SU-DHL-6 (cell line): ENCODE measurements around the gene ANTXR1.

Experiments used
- H2AFZ ChIP-seq: fragments of 200-600 bp; sonication (generic); 2 replicates; pipeline ENCODE4 v1.6.1; 2014; ENCODE audit warnings: low read depth, mild to moderate bottlenecking, moderate library complexity, mixed read lengths, antibody characterized with exemption, low read length; ENCODE audit not compliant: severe bottlenecking
- H3F3A ChIP-seq: fragments of 200-600 bp; shearing (Covaris generic); 2 replicates; pipeline ENCODE4 v1.6.0; 2016; ENCODE audit warnings: antibody characterized with exemption, mild to moderate bottlenecking; ENCODE audit not compliant: insufficient read depth
- H3K27ac ChIP-seq: fragments of 200-600 bp; sonication (generic); 2 replicates; pipeline ENCODE4 v1.5.1; 2016; ENCODE audit warnings: low read depth, mild to moderate bottlenecking, low read length, moderate library complexity, mixed read lengths
- H3K27me3 ChIP-seq: fragments of 200-600 bp; sonication (generic), shearing (Covaris generic); 2 replicates; pipeline ENCODE4 v1.6.0; 2014; ENCODE audit warnings: mild to moderate bottlenecking, low read length
- H3K36me3 ChIP-seq: fragments of 200-600 bp; sonication (generic); 2 replicates; pipeline ENCODE4 v1.6.1; 2014; ENCODE audit warnings: mild to moderate bottlenecking, low read length, mixed read lengths
- H3K4me2 ChIP-seq: fragments of 300-600, 200-600 bp; shearing (Covaris generic), sonication (generic); 2 replicates; pipeline ENCODE4 v1.6.0; 2014; ENCODE audit warnings: low read length, low read depth, mild to moderate bottlenecking; ENCODE audit not compliant: poor library complexity, severe bottlenecking
- H3K4me3 ChIP-seq: fragments of 200-600 bp; sonication (generic); 2 replicates; pipeline ENCODE4 v1.5.1; 2014; ENCODE audit warnings: antibody characterized with exemption, low read length, mild to moderate bottlenecking, mixed read lengths; ENCODE audit not compliant: insufficient read depth, poor library complexity, severe bottlenecking
- H3K79me2 ChIP-seq: fragments of 200-600 bp; sonication (generic); 2 replicates; pipeline ENCODE4 v1.6.1; 2014; ENCODE audit warnings: mild to moderate bottlenecking, low read length, moderate library complexity; ENCODE audit not compliant: insufficient read depth
- H3K9ac ChIP-seq: fragments of 200-600 bp; sonication (generic); 2 replicates; pipeline ENCODE4 v1.7.0; 2014; ENCODE audit warnings: mild to moderate bottlenecking, low read length
- H3K9me2 ChIP-seq: fragments of 200-600 bp; sonication (generic); replicated peaks from 2 replicates; pipeline ENCODE4 v1.6.1; 2014; ENCODE audit warnings: low read length; ENCODE audit not compliant: insufficient read depth
- H3K9me3 ChIP-seq: fragments of 200-600 bp; sonication (generic); 2 replicates; pipeline ENCODE4 v1.6.1; 2014; ENCODE audit warnings: low read length, mixed read lengths; ENCODE audit not compliant: insufficient read depth
- H4K20me1 ChIP-seq: fragments of 200-600 bp; sonication (generic); 2 replicates; pipeline ENCODE4 v1.6.1; 2014; ENCODE audit warnings: low read depth, mild to moderate bottlenecking, antibody characterized with exemption, low read length, moderate library complexity, mixed read lengths
- CTCF ChIP-seq: fragments of 200-600 bp; sonication (generic); IDR thresholded peaks from one replicate; pipeline ENCODE4 v1.5.1; 2017; ENCODE audit warnings: antibody characterized with exemption, mild to moderate bottlenecking, low read length, moderate library complexity; ENCODE audit not compliant: insufficient read depth, poor library complexity, severe bottlenecking
- EZH2phosphoT487 ChIP-seq: fragments of 200-600 bp; sonication (generic), shearing (Covaris generic); conservative IDR thresholded peaks from 2 replicates; pipeline ENCODE4 v1.6.1; 2018; ENCODE audit warnings: mild to moderate bottlenecking, antibody characterized with exemption, low read length, moderate library complexity, mixed read lengths

The ANTXR1 gene

DNA sequence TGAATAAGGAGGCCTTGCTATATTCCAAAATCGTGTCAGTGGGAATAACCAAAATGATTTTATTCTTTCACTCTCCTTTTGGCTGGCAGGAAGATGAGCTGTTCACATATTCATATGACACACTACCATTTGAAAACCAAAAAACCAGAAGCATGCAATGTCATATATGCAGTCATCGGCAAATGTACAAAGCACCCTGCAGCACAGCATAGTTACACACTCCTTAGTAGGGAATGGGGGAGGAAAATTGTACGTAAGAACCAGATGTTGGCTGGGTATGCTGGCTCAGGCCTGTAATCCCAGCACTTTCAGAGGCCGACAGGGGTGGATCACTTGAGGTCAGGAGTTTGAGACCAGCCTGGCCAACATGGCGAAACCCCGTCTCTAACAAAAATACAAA is 197.4 kb downstream of the ANTXR1 start:
- Histone ChIP-seq H3K9me2 (no peaks in the 10 kb centered on the region), H3K27ac (no peak overlapping the region), H4K20me1 (no peaks in the 10 kb centered on the region), H3K79me2 (no peaks in the 10 kb centered on the region), H3K9ac (no peak overlapping the region), H3K27me3 (no peaks in the 10 kb centered on the region), H3F3A (no peaks in the 10 kb centered on the region), H2AFZ (no peak overlapping the region), H3K9me3 (0 out of 2 replicates have a peak, but pooled peaks cover 9% of the 10 kb centered on the region), H3K4me3 (no peak overlapping the region), H3K4me2 (no peak overlapping the region), H3K36me3 (no peaks in the 10 kb centered on the region)
- TF ChIP-seq EZH2phosphoT487 = no peak
- TF ChIP-seq CTCF = no peak

DNA sequence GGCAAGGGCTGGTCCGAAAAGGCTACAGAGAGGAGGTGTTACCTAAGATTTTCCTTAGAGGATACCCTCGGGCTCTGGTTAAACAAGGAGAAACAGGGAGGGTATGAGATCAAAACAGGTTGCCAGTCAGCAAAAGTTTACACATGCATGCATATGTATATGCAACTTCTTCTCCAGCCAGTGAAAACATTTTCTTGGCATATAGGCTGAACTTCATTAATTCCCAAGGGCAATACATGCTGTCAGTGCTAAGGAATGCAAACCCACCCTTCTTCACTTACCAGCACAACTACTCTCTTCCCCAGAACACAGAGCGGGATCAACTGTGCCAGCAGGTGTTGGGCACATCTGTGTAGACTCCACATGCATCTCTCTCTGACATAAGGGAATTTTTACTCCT is 198.1 kb downstream of the ANTXR1 start:
- H3K9me2 ChIP-seq = no peaks in the 10 kb centered on the region
- H3K4me3 ChIP-seq = no peak overlapping the region
- H3K4me2 ChIP-seq = no peak overlapping the region
- H2AFZ ChIP-seq = no peak overlapping the region
- H3K9me3 ChIP-seq = 0 out of 2 replicates have a peak, but pooled peaks cover 9% of the 10 kb centered on the region
- no peaks in the 10 kb centered on the region for H3K79me2 ChIP-seq
- no peaks in the 10 kb centered on the region for H4K20me1 ChIP-seq
- H3K27ac ChIP-seq = no peak overlapping the region
- no peaks in the 10 kb centered on the region for H3K36me3 ChIP-seq
- H3F3A ChIP-seq = no peaks in the 10 kb centered on the region
- no peak overlapping the region for H3K9ac ChIP-seq
- TF ChIP-seq CTCF = no peak
- no peak for TF ChIP-seq EZH2phosphoT487
- H3K27me3 ChIP-seq = no peaks in the 10 kb centered on the region

GRCh38 chr2:69211686-69212085 is 198.7 kb downstream of the ANTXR1 start:
- Histone ChIP-seq H4K20me1 (no peaks in the 10 kb centered on the region), H3K27ac (no peak overlapping the region), H3F3A (no peaks in the 10 kb centered on the region), H3K4me2 (no peak overlapping the region), H3K9ac (no peak overlapping the region), H3K4me3 (no peak overlapping the region), H3K9me2 (no peaks in the 10 kb centered on the region), H2AFZ (no peak overlapping the region), H3K9me3 (0 out of 2 replicates have a peak, but pooled peaks cover 9% of the 10 kb centered on the region), H3K79me2 (no peaks in the 10 kb centered on the region), H3K36me3 (no peaks in the 10 kb centered on the region), H3K27me3 (no peaks in the 10 kb centered on the region)
- TF ChIP-seq CTCF = no peak
- no peak for TF ChIP-seq EZH2phosphoT487
